AG04449 (cell line): Measurements from ENCODE around the gene IL36B.

ENCODE experiments used
- CTCF ChIA-PET: fragments of 350-600 bp; formaldehyde crosslinking; extraction: SDS; loops from one replicate; lab custom pipeline; 2021; ENCODE audit warnings: antibody characterized with exemption; lab: Yijun Ruan, JAX
- POLR2A ChIA-PET: fragments of 400-600, 350-600 bp; formaldehyde crosslinking; extraction: SDS; loops from one replicate; lab custom pipeline; 2020; ENCODE audit warnings: antibody characterized with exemption, inconsistent platforms; lab: Yijun Ruan, JAX
- DNase-seq: peaks from one replicate; pipeline ENCODE4 v3.0.0-alpha.2; 2010; ENCODE audit warnings: low read depth, low spot score
- H3K4me3 ChIP-seq: 2 replicates; pipeline ENCODE4 v1.5.1; 2011; ENCODE audit warnings: low read depth, mild to moderate bottlenecking, control low read depth, low read length
- TF ChIP-seq, protein P1 (sequence below): IDR thresholded peaks from one replicate; pipeline ENCODE4 v1.5.1; 2011; ENCODE audit warnings: mild to moderate bottlenecking, moderate library complexity, low read length, control low read depth, inconsistent platforms; ENCODE audit not compliant: insufficient read depth; ENCODE audit errors: missing control alignments

IL36B gene

DNA sequence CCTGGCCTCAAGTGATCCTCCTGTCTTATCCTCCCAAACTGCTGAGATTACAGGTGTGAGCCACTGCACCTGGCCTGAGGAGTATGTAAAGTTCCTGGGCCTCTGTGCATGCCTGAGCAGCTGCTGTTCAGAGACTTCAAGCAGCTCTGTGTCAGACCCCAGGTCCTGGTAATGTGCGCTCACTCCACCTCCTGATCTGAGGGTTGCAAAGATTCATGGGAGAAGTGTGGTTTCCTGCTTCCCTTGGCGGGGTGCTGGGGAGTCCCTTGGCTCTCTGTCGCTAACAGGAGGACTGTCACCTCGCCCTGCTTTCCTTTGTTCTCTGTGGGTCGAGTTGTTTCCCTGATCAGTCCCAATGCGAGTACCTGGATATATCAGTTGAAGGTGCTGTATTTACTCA is 56.0 kb downstream of the IL36B start:
- CTCF ChIA-PET: no interaction called here

DNA sequence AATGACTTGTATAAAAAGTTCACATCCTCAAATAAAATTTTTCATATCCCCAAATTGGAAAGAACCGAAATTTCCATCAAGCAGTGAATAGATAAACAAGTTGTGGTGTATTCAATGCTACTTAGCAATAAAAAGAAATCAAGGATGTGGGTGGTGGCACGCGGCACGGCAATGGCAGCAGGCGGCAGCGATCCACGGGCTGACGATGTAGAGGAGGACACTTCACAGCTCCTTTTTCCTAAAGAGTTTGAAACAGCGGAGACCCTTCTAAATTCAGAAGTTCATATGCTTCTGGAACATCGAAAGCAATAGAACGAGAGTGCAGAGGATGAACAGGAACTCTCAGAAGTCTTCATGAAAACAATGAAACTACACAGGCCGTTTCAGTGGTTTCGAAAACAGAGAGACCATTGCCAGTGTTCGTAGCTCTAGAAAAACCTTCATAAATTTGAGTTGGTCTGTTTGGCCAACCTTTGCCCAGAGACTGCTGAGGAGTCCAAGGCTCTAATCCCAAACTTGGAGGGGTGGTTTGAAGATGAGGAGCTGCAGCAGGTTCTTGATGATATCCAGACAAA is 57.2 kb downstream of the IL36B start:
- ChIA-PET POLR2A (no interaction called here), CTCF (no interaction called here)
- no peak for DNase-seq
- no peak overlapping the region for H3K4me3 ChIP-seq
- TF ChIP-seq, protein P1, sequence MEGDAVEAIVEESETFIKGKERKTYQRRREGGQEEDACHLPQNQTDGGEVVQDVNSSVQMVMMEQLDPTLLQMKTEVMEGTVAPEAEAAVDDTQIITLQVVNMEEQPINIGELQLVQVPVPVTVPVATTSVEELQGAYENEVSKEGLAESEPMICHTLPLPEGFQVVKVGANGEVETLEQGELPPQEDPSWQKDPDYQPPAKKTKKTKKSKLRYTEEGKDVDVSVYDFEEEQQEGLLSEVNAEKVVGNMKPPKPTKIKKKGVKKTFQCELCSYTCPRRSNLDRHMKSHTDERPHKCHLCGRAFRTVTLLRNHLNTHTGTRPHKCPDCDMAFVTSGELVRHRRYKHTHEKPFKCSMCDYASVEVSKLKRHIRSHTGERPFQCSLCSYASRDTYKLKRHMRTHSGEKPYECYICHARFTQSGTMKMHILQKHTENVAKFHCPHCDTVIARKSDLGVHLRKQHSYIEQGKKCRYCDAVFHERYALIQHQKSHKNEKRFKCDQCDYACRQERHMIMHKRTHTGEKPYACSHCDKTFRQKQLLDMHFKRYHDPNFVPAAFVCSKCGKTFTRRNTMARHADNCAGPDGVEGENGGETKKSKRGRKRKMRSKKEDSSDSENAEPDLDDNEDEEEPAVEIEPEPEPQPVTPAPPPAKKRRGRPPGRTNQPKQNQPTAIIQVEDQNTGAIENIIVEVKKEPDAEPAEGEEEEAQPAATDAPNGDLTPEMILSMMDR: no peak

More for the DNA sequence above, 56.0 kb downstream of the IL36B start:
- TF ChIP-seq, protein P1: no peak
- no peak overlapping the region for H3K4me3 ChIP-seq
- POLR2A ChIA-PET: no interaction called here
- no peak for DNase-seq

DNA sequence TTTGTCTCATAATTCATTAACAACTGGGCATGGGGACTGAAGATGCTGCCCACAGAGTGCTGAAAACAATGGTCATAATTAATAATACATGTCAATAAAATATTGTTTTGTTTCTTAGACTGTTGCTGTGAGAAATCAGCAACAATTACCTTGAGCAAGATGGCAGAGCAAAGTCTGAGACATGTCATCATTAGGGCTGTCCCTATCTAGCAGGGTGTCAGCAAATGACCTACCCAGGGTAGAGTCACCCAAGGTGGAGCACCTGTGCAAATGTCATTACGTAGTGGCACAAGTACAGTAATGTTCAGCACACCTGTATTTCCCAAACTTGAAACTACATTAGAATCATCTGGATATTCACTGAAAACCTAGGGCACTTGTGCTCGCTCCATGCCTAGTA is 58.0 kb downstream of the IL36B start:
- ChIA-PET CTCF (no interaction called here), POLR2A (no interaction called here)
- no peak overlapping the region for H3K4me3 ChIP-seq
- no peak for DNase-seq
- TF ChIP-seq, protein P1: no peak

GRCh38 chr2:112993831-112994230 is 58.8 kb downstream of the IL36B start:
- no peak overlapping the region for H3K4me3 ChIP-seq
- ChIA-PET CTCF (interaction anchor here (0.8 kb wide), 1 partner anchor 143 kb away, joined by 3 read pairs; no protein-coding TSS in a partner anchor), POLR2A (no interaction called here)
- TF ChIP-seq, protein P1: no peak
- no peak for DNase-seq

- ChIA-PET CTCF (no interaction called here), POLR2A (no interaction called here)
- no peak for DNase-seq
- H3K4me3 ChIP-seq: no peak overlapping the region
- TF ChIP-seq, protein P1: no peak
These were observed 63.1 kb downstream of the IL36B start for GRCh38 chr2:112989611-112990010.

GRCh38 chr2:112985090-112985489 is 67.6 kb downstream of the IL36B start:
- ChIA-PET CTCF (no interaction called here), POLR2A (no interaction called here)
- no peak for DNase-seq
- H3K4me3 ChIP-seq: no peak overlapping the region
- TF ChIP-seq, protein P1: no peak
